ENCODE data around the gene CLCF1. TPM values are rescaled to one million over a fixed set of nuclear protein-coding genes. Genes with fewer than 3 reads are reported as not detected.

CLCF1 gene
- total and polyA plus RNA-seq, 2 donors from 2014 or later, result 5.7 to 15.8 TPM

- peak overlapping the region in 1 of 3 donors; percentile 43 for H3K9ac ChIP-seq (ENCODE audit: low read length in 3 of 3)
- no peaks in the 10 kb centered on the region for H3K36me3 ChIP-seq (ENCODE audit: control insufficient read depth in 2 of 3, insufficient read depth in 3 of 3, low read length in 3 of 3)
- peak; percentile 96 for TF ChIP-seq CTCF (IDR thresholded peaks at IDR 0.05; ENCODE audit: borderline replicate concordance, extremely low read depth, insufficient read depth)
- intact Hi-C loops (cut with DNase I), result no loop called here
- peak overlapping the region; percentile 15 to 55 for H3K27ac ChIP-seq (ENCODE audit: low read depth in 2 of 2, low read length in 2 of 2)
- no peak for FAIRE-seq
- no peaks in the 10 kb centered on the region for H3K27me3 ChIP-seq (ENCODE audit: control insufficient read depth, insufficient read depth, low read length)
- peak; percentile 56 to 86 (median 78) for DNase-seq
- H3K9me3 ChIP-seq (ENCODE audit: control insufficient read depth in 2 of 3, insufficient read depth in 1 of 3, low read length in 3 of 3), result no peaks in the 10 kb centered on the region
- peaks cover 0 to 37% (median 29%) of the 10 kb centered on the region in 3 donors for H3K4me1 ChIP-seq (ENCODE audit: control insufficient read depth in 2 of 3, insufficient read depth in 2 of 3, low read depth in 1 of 3, low read length in 3 of 3)
- H3K4me3 ChIP-seq (ENCODE audit: low read length in 3 of 3), result no peak overlapping the region
Measured at GRCh38 chr11:67351275-67352005, 22.0 kb downstream of the CLCF1 start.

DNA sequence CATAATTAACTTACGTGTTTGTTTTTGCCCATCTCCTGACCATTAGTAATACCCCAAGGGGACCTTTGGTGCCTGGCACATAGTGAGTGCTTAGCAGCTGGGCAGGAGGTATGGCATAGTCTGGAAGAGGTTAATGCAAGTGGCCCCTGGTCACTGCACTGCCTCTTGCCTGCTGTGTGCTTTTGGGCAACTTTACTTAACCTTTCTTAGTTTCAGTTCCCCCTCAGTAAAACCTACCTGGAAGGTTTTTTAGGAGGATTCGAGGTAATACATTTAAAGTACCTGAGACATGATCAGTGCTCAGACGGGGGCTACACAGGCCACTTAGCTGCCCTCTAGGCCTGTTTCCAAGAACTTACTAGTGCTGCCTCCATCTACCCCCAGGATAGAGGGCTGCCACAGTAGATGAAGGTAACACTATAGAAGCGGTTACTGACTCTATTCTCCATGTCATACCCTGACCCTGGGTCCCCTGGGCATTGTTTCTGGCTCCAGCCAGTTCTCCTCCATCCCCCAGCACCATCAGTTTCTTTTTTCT, 23.4 kb downstream of the CLCF1 start:
- no peaks in the 10 kb centered on the region for H3K27me3 ChIP-seq (ENCODE audit: control insufficient read depth, insufficient read depth, low read length)
- H3K9ac ChIP-seq (ENCODE audit: low read length in 3 of 3), result no peak overlapping the region
- TF ChIP-seq CTCF (IDR thresholded peaks at IDR 0.05; ENCODE audit: borderline replicate concordance, extremely low read depth, insufficient read depth), result no peak
- H3K4me1 ChIP-seq (ENCODE audit: control insufficient read depth in 2 of 3, insufficient read depth in 2 of 3, low read depth in 1 of 3, low read length in 3 of 3), result peaks cover 0 to 27% (median 16%) of the 10 kb centered on the region in 3 donors
- no peak overlapping the region for H3K4me3 ChIP-seq (ENCODE audit: low read length in 3 of 3)
- no peaks in the 10 kb centered on the region for H3K36me3 ChIP-seq (ENCODE audit: control insufficient read depth in 2 of 3, insufficient read depth in 3 of 3, low read length in 3 of 3)
- no peak overlapping the region for H3K27ac ChIP-seq (ENCODE audit: low read depth in 2 of 2, low read length in 2 of 2)
- FAIRE-seq (no peak), DNase-seq (no peak)
- intact Hi-C loops (cut with DNase I), result loop anchor here (5.0 kb wide), 1 partner anchor 32 kb away; no protein-coding TSS in a partner anchor
- H3K9me3 ChIP-seq (ENCODE audit: control insufficient read depth in 2 of 3, insufficient read depth in 1 of 3, low read length in 3 of 3), result no peaks in the 10 kb centered on the region

GRCh38 chr11:67349457-67349856, 23.9 kb downstream of the CLCF1 start:
- no peaks in the 10 kb centered on the region for H3K27me3 ChIP-seq (ENCODE audit: control insufficient read depth, insufficient read depth, low read length)
- no peak for TF ChIP-seq CTCF (IDR thresholded peaks at IDR 0.05; ENCODE audit: borderline replicate concordance, extremely low read depth, insufficient read depth)
- no peaks in the 10 kb centered on the region for H3K36me3 ChIP-seq (ENCODE audit: control insufficient read depth in 2 of 3, insufficient read depth in 3 of 3, low read length in 3 of 3)
- intact Hi-C loops (cut with DNase I), result loop anchor here (5.0 kb wide), 1 partner anchor 33 kb away; no protein-coding TSS in a partner anchor
- H3K4me3 ChIP-seq (ENCODE audit: low read length in 3 of 3), result no peak overlapping the region
- DNase-seq (peak in 1 of 5 donors; percentile 32), FAIRE-seq (no peak)
- H3K27ac ChIP-seq (ENCODE audit: low read depth in 2 of 2, low read length in 2 of 2), result no peak overlapping the region
- H3K4me1 ChIP-seq (ENCODE audit: control insufficient read depth in 2 of 3, insufficient read depth in 2 of 3, low read depth in 1 of 3, low read length in 3 of 3), result peaks cover 0 to 21% (median 11%) of the 10 kb centered on the region in 3 donors
- no peaks in the 10 kb centered on the region for H3K9me3 ChIP-seq (ENCODE audit: control insufficient read depth in 2 of 3, insufficient read depth in 1 of 3, low read length in 3 of 3)
- H3K9ac ChIP-seq (ENCODE audit: low read length in 3 of 3), result no peak overlapping the region
